Transverse colon (tissue), 4 donors: ENCODE data around the gene SMPDL3A.

Source experiments
- CTCF ChIP-seq, 5 experiments: fragments of 200-600 bp in 3 of 5; fragments of 450-650 bp in 2 of 5; sonication (generic) in 3 of 5; IDR thresholded peaks; 1 replicate in 2 of 5; 2 replicates in 3 of 5; pipeline ENCODE4 v1.5.1; 2016 to 2017; ENCODE audit warnings: antibody characterized with exemption in 5 of 5, inconsistent platforms in 3 of 5, mild to moderate bottlenecking in 2 of 5, moderate library complexity in 1 of 5
- EP300 ChIP-seq: sonication (generic); formaldehyde crosslinking; IDR thresholded peaks from one replicate; pipeline ENCODE4 v1.6.1; 2017; ENCODE audit warnings: antibody characterized with exemption, low read depth
- POLR2AphosphoS5 ChIP-seq, 3 donors: sonication (generic); formaldehyde crosslinking; IDR thresholded peaks; one replicate each; pipeline ENCODE4 v1.6.1; 2016; ENCODE audit warnings: antibody characterized with exemption in 3 of 3

- no peak for TF ChIP-seq CTCF (IDR thresholded peaks at IDR 0.05)
- TF ChIP-seq POLR2AphosphoS5 (IDR thresholded peaks at IDR 0.05) = no peak
- no peak for TF ChIP-seq EP300
Observed at GRCh38 chr6:122818866-122819265, 29.8 kb downstream of the SMPDL3A start.
